HFF-Myc (cell line): ENCODE measurements around the gene FRY.

Experiments
- DNase-seq: peaks from one replicate; pipeline ENCODE4 v3.0.0-alpha.2; 2011; ENCODE audit warnings: low read depth; ENCODE audit errors: extremely low read depth
- H3K4me3 ChIP-seq: replicated peaks from 2 replicates; pipeline ENCODE4 v1.5.1; 2011; ENCODE audit warnings: low read depth, mild to moderate bottlenecking, control low read depth, low read length
- CTCF ChIP-seq: IDR thresholded peaks from 2 replicates; pipeline ENCODE4 v1.5.1; 2012; ENCODE audit warnings: mild to moderate bottlenecking, low read depth, low read length, control low read depth; ENCODE audit errors: missing control alignments

FRY gene

GRCh38 chr13:32168131-32168530, 136.6 kb downstream of the FRY start:
- TF ChIP-seq CTCF: no peak
- H3K4me3 ChIP-seq: no peak overlapping the region
- no peak for DNase-seq

DNA sequence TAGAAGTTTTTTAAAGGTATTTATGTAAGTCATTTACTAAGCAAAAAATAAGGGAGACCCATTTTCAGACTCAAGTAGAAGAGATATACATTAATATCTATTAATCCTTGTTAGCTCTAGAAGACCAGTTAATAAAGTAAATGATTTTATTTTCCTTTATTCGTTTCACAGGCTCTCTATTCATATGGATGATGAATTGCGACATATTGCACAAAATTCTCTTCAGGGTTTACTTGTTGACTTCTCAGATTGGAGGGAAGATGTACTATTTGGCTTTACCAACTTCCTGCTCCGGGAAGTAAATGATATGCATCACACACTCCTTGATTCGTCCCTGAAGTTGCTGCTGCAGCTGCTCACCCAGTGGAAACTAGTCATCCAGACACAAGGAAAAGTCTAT, 139.3 kb downstream of the FRY start:
- no peak overlapping the region for H3K4me3 ChIP-seq
- TF ChIP-seq CTCF: no peak
- DNase-seq: no peak

GRCh38 chr13:32173881-32174280, 142.3 kb downstream of the FRY start:
- no peak for TF ChIP-seq CTCF
- H3K4me3 ChIP-seq: no peak overlapping the region
- DNase-seq: no peak

- no peak for TF ChIP-seq CTCF
- no peak for DNase-seq
- H3K4me3 ChIP-seq: no peak overlapping the region
These were observed 142.8 kb downstream of the FRY start for GRCh38 chr13:32174366-32174765.

DNA sequence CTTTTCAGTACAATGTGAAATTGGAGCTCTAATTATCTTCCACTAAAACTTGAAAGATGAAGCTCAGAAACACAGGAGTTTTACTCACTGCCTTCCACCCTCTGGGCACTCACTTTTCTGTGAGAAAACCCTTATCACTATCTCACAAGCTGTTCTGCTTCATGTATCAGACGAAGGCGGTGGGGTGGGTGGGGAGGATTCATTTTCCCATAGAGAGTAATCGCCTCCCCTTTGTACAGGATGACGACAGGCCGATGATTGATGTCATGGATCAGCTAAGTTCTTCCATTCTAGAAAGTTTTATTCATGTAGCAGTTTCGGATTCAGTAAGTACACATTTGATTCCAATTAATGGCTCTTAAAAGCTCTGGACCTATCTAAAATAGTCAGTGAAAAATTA, 143.7 kb downstream of the FRY start:
- TF ChIP-seq CTCF: no peak
- H3K4me3 ChIP-seq: no peak overlapping the region
- no peak for DNase-seq

- no peak overlapping the region for H3K4me3 ChIP-seq
- DNase-seq: no peak
- no peak for TF ChIP-seq CTCF
These were observed 144.4 kb downstream of the FRY start for GRCh38 chr13:32175943-32176342.

DNA sequence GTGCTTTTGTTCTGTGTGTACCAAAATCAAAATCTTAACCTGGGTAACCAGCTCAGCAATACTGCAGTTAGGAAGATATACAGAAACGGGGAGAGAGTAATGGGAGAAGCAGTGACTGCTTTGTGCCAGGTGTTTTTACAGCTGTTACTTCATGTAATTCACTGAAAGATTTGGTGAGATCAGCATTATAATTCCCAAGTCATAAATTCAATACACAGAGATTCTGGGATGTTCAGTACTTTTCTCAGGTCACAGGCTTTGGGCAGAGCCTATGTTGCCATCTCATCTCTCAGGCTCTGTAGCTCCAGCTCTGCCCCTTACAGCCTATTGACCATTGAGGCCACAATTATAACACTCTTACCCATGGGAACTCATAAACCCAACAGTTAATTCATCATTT, 145.1 kb downstream of the FRY start:
- no peak for TF ChIP-seq CTCF
- H3K4me3 ChIP-seq: no peak overlapping the region
- DNase-seq: no peak
